ENCODE measurements around the gene GPR157. TPM values are rescaled to one million over a fixed set of nuclear protein-coding genes. Genes with fewer than 3 reads are reported as not detected.
A peak's percentile ranks its signal among the peaks of the same experiment; 100 is the strongest.

GPR157 gene
- 1.7 and 3.0 TPM in 2 replicates for total RNA-seq

GRCh38 chr1:9128520-9129265, at the start of gene GPR157:
Gene GPR157 (minus strand): TSS chr1:9129102. CDS start chr1:9129027, 75 bp downstream.
- peak; percentile 2 for TF ChIP-seq CTCF (conservative IDR thresholded peaks at IDR 0.05; ENCODE audit: low read depth, low read length)
- no peak for DNase-seq (ENCODE audit: low read depth)
- peak within 1 kb of the TSS; percentile 70 for H3K4me3 ChIP-seq (ENCODE audit: low read depth, low read length)

- TF ChIP-seq CTCF (conservative IDR thresholded peaks at IDR 0.05; ENCODE audit: low read depth, low read length): no peak
- DNase-seq (ENCODE audit: low read depth): no peak
- no peak overlapping the region for H3K4me3 ChIP-seq (ENCODE audit: low read depth, low read length)
Observed at GRCh38 chr1:9174762-9175161, 45.9 kb upstream of the GPR157 start.

GRCh38 chr1:9174243-9174642, 45.3 kb upstream of the GPR157 start:
- no peak for DNase-seq (ENCODE audit: low read depth)
- no peak overlapping the region for H3K4me3 ChIP-seq (ENCODE audit: low read depth, low read length)
- TF ChIP-seq CTCF (conservative IDR thresholded peaks at IDR 0.05; ENCODE audit: low read depth, low read length): no peak

DNA sequence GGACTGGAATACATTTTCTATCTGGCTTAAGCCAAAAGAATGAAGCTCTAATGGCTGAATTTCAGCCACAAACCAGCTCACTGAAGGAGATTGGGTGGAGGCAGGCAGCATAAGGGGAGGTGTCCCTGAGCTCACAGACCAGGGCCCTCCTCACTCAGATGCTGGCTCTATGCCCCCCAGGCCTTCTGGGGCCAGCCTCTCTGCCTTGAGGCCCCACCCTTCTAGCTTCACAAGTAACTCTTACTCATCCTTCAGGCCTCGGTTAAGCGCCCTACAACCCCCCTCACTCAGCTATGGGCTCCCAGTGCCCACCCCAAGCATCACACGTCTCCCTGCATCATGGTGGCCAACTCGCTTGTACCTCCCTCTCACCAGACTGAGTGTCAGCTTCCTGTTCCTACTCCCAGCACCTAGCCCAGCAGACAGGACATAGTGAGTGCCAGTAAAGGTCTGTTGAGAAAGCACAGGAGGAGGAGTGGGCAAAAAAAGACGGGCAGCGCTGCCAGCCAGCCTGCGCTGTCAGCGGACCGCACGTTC, 40.8 kb upstream of the GPR157 start:
- no peak overlapping the region for H3K4me3 ChIP-seq (ENCODE audit: low read depth, low read length)
- TF ChIP-seq CTCF (conservative IDR thresholded peaks at IDR 0.05; ENCODE audit: low read depth, low read length): no peak
- no peak for DNase-seq (ENCODE audit: low read depth)

DNA sequence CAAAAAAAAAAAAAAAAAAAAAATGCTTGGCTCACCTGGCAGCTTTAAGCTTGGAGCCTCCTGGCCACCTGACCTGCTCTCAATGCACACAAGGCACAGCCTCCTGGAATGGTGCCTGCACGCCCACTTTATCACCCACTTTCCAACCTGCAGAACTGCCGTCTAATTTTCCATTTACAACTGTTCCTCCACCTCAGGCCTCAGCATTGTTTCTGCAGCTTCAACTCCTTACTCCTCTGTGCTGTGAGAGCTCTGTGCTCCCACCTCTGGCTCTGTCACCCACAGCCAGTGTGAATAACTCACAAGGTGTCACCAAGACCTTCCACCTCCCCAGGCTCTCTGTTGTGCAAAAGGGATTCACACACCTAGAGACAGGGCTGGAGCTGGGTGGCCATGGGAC, 38.7 kb upstream of the GPR157 start:
- DNase-seq (ENCODE audit: low read depth): no peak
- no peak overlapping the region for H3K4me3 ChIP-seq (ENCODE audit: low read depth, low read length)
- TF ChIP-seq CTCF (conservative IDR thresholded peaks at IDR 0.05; ENCODE audit: low read depth, low read length): no peak

DNA sequence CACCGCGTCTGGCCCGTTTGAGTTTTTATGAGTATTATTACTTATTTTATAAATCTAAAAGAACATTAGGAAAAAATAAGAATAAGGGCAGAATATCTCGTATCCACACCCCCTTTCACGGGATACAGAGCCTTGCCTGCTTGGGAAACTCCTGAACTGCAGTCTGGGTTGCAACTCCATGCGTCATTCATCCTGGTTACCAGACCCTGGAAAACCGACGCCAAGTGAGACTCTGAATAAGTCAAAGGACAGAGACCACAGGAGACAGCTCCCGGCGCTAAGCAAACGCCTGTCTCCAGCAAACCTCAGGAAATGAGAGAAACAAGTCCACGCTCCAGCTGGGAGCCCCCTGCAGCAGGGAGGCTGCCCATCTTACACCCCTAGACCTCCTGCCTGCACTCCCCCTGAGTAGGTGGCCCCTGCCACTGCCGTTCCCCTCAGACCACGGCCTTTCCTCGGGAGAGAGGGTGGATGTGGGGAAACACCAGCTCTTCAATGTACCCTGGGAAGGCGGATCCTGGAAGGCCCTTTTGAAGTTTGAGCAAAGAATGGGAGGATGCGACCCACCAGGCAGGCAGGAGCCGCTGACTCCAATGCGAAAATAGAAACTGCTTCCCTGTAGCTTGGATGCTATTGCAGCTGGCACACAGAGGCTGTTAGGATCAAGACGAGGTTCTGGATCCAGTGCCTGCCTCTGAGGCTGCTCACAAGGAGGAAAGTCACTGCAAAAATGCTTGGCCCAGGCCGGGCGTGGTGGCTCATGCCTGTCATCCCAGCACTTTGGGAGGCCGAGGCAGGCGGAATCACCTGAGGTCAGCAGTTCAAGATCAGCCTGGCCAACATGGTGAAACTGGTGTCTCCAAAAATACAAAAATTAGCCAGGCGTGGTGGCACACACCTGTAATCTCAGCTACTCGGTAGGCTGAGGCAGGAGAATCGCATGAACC, 37.7 kb upstream of the GPR157 start:
- no peak for TF ChIP-seq CTCF (conservative IDR thresholded peaks at IDR 0.05; ENCODE audit: low read depth, low read length)
- H3K4me3 ChIP-seq (ENCODE audit: low read depth, low read length): no peak overlapping the region
- DNase-seq (ENCODE audit: low read depth): no peak
